GM19438 (cell line): ENCODE data around the gene DNAJC8.

Experiments
- ATAC-seq: cut with Tn5 transposase; IDR thresholded peaks from one replicate; pipeline ENCODE4 v1.9.1; 2021; ENCODE audit warnings: low read depth; ENCODE audit not compliant: unreplicated experiment

The DNAJC8 gene

GRCh38 chr1:28173980-28174297 is 58.9 kb downstream of the DNAJC8 start:
- ATAC-seq = no peak

DNA sequence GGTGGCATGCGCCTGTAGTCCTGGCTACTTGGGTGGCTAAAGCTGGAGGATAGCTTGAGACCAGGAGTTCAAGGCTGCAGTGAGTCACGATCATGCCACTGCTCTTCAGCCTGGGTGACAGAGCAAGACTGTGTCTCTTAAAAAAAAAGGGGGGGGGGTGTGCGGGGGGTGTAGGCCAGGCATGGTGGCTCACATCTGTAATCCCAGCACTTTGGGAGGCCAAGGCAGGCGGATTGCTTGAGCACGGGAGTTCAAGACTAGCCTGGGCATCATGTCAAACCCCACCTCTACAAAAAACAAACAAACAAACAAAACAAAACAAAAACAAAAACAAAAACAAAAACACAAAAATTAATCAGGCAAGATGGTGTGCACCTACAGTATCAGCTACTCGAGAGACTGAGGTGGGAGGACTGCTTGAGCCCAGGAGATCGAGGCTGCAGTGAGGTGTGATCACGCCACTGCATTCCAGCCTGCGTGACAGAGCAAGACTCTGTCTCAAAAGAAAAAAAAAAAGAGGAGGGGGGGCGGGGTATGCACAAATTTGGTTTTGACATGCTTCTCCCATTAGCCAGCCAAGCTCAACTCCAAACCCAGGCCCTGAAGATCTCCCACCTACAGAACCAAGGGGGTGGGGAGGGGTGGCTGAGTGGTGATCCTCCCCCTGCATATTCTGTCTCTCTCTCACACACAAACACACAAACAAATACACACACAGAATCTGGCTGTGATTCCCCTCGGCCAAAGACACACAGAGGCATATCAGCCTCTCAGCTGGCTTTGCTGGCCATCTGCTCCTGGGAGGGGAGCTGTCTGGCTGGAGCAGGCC is 59.5 kb downstream of the DNAJC8 start:
- ATAC-seq = no peak

DNA sequence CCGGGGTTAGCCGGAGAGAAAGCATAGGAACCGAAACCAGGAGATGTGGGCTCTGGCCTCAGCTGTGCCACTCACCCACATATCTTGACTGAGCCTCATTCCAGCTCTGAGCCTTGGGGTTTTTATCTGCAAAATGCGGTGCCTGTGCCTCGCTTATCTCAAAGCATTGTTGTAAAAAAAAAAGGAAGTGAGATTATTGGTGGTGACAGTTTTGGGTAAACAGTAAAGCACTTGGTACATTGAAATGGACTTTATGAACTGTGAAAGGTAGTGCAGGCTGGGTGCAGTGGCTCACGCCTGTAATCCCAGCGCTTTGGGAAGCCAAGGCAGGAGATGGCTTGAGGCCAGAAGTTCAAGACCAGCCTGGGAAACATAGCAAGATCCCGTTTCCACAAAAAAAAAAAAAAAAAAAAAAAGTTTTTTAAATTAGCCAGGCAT is 60.1 kb downstream of the DNAJC8 start:
- peak; percentile 46 for ATAC-seq

DNA sequence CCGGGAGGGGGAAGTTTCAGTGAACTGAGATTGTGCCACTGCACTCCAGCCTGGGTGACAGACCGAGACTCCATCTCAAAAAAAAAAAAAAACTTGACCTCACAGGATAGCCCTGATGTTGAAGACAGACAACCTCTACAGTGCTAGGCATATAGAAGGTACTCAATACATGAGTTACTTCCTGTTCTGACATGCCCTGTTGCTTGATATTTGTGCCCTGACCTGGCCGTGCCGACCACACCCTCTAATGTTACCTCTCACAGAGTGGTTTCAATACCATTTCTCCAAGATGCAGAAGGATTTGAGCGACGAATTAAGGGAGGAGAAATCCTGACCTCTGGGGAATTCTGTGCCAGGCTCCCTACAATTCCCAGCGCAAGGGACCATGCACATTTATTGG is 61.6 kb downstream of the DNAJC8 start:
- ATAC-seq = no peak

GRCh38 chr1:28170001-28170596 is 62.7 kb downstream of the DNAJC8 start:
- no peak for ATAC-seq

DNA sequence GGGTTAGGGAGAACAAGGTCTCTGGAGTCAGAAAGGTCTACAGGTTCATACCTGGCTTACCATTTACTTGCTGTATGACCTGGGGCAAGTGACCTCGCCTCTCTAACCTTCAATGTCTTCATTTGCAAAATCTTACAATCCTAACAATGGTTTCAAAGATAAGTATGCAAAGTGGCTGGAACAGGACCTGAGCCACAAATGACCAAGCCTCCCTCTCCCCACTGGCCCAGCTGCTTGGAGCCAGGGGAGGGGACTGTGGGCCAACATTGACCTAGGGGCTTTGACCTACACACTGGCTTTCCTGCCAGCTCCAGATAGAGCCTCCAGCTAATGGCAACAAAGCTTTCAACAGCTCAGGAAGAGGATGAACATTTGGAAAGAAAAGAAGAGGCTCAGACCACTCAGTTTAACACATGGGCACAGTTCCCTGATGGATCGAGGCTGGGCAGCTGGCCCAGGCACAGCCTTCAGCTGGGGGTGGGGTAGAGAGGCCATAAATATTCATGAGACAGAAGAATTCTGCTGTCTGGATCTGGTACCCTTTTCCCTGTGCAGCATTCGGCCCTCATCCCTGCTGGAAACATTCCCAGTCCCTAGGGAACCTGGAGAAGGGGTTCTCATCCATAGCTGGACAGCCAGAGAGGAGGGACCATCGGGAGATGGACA is 69.2 kb downstream of the DNAJC8 start:
- no peak for ATAC-seq

- ATAC-seq = no peak
These were observed 70.7 kb downstream of the DNAJC8 start for GRCh38 chr1:28162151-28162550.

- no peak for ATAC-seq
These were observed 71.1 kb downstream of the DNAJC8 start for GRCh38 chr1:28161751-28162150.

DNA sequence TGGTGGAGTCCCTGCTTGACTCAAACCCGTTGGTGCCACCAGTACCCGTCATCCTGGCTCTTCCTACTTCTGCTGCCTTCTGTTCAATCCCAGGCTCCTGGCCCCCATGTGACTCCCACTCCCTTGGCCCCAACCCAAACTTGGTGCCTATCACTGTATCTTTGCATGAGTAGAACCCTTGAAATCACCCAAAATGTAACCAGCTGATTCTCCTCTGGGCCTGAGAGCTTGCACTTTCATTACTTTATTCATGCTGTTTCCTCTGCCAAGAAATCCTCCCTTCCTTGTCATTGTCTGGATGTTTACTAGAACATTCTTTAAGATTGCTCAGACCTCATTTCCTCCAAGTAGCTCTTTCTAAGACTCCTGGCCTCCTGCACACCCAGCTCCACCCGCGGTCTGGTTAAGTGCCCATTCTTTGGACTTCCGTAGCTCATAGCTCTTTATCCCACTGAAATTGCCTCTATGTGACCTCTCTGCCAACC is 72.0 kb downstream of the DNAJC8 start:
- ATAC-seq = no peak

- ATAC-seq = no peak
These were observed 73.1 kb downstream of the DNAJC8 start for GRCh38 chr1:28159680-28160079.

GRCh38 chr1:28159243-28159642 is 73.6 kb downstream of the DNAJC8 start:
- ATAC-seq = no peak

GRCh38 chr1:28157894-28158293 is 74.9 kb downstream of the DNAJC8 start:
- no peak for ATAC-seq

DNA sequence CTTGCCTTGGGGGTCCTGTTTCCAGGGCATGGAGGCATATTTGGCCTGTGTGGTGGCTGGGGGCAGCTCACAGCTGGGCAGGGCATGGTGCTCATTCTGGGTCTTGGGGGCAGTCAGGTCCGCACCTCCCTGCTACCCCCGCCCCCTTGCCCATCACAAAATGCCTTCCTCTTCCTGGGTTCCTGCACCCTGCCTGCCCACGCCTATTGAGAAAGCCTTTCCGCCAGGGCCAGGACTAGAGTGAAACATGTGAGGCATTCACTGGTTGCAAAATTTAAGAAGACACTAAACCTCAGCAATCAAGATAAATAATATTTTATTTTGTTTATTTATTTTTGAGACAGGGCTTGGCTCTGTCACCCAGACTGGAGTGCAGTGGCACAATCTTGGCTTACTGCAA is 76.0 kb downstream of the DNAJC8 start:
- no peak for ATAC-seq

DNA sequence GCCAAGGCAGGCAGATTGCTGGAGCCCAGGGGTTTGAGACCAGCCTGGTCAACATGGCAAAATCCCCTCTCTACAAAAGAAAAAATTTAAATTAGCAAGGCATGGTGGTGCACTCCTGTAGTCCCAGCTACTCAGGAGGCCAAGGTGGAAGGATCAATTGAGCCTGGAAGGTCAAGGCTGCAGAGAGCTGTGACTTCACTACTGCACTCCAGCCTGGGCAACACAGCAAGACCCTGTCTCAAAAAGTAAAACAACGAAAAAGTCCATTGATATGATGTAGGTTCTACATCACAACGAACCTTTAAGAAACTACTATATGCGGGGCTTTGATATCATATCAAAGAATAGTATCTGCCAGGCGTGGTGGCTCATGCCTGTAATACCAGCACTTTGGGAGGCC is 77.2 kb downstream of the DNAJC8 start:
- ATAC-seq = no peak

DNA sequence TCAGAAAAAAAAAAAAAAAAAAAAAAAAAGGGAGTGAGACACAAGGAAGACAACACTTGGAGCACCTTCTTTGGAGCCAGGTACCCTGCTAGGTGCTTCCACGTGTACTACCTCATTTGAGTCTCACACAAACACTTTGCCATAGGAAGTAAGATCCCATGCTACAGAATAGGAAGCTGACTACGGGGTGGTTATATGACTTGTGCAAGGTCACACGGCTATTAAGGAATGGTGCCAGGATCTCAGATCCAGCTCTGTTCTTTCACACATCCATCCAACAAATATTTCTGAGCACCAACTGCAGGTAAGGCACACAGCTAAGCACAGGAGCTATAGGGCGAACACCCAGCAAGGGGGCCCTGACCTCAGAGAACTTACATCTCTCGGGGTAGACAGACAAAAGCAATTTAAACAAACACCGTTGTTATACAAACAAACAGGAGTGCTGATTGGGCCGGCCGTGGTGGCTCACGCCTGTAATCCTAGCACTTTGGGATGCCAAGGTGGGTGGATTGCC is 78.7 kb downstream of the DNAJC8 start:
- ATAC-seq = no peak
